ENCODE results near the gene KCNH3. TPM values are rescaled to one million over a fixed set of nuclear protein-coding genes. Genes with fewer than 3 reads are reported as not detected.

Gene KCNH3, protein sequence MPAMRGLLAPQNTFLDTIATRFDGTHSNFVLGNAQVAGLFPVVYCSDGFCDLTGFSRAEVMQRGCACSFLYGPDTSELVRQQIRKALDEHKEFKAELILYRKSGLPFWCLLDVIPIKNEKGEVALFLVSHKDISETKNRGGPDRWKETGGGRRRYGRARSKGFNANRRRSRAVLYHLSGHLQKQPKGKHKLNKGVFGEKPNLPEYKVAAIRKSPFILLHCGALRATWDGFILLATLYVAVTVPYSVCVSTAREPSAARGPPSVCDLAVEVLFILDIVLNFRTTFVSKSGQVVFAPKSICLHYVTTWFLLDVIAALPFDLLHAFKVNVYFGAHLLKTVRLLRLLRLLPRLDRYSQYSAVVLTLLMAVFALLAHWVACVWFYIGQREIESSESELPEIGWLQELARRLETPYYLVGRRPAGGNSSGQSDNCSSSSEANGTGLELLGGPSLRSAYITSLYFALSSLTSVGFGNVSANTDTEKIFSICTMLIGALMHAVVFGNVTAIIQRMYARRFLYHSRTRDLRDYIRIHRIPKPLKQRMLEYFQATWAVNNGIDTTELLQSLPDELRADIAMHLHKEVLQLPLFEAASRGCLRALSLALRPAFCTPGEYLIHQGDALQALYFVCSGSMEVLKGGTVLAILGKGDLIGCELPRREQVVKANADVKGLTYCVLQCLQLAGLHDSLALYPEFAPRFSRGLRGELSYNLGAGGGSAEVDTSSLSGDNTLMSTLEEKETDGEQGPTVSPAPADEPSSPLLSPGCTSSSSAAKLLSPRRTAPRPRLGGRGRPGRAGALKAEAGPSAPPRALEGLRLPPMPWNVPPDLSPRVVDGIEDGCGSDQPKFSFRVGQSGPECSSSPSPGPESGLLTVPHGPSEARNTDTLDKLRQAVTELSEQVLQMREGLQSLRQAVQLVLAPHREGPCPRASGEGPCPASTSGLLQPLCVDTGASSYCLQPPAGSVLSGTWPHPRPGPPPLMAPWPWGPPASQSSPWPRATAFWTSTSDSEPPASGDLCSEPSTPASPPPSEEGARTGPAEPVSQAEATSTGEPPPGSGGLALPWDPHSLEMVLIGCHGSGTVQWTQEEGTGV
- polyA plus RNA-seq (2012; ENCODE audit: insufficient read depth, insufficient read length, low read depth): 0.52 TPM

- Histone ChIP-seq H3K4me3 (ENCODE audit: low read depth, low read length) (peak within 1 kb of the TSS; percentile 42), H3K9me3 (no peaks in the 10 kb centered on the region), H3K27me3 (peaks cover 31% of the 10 kb centered on the region), H3K4me1 (peaks cover 2% of the 10 kb centered on the region; the same call in 1 of the 2 replicates), H3K36me3 (no peaks in the 10 kb centered on the region)
- peak; percentile 86 for DNase-seq
- no peak for TF ChIP-seq CTCF (IDR thresholded peaks at IDR 0.05; ENCODE audit: low read depth, low read length)
Observed at GRCh38 chr12:49538510-49539403, at the start of gene KCNH3. TSS of gene KCNH3 (plus strand) at chr12:49539030. CDS start at chr12:49539417, 387 bp downstream.

- no peaks in the 10 kb centered on the region for H3K9me3 ChIP-seq
- peaks cover 13% of the 10 kb centered on the region for H3K36me3 ChIP-seq
- no peak overlapping the region for H3K4me3 ChIP-seq (ENCODE audit: low read depth, low read length)
- H3K27me3 ChIP-seq: no peaks in the 10 kb centered on the region
- DNase-seq: no peak
- no peak for TF ChIP-seq CTCF (IDR thresholded peaks at IDR 0.05; ENCODE audit: low read depth, low read length)
- no peaks in the 10 kb centered on the region; the same call in 1 of the 2 replicates for H3K4me1 ChIP-seq
Observed at GRCh38 chr12:49489154-49489553, 49.7 kb upstream of the KCNH3 start.

GRCh38 chr12:49489720-49490119, 49.1 kb upstream of the KCNH3 start:
- Histone ChIP-seq H3K4me1 (no peaks in the 10 kb centered on the region; the same call in 1 of the 2 replicates), H3K9me3 (no peaks in the 10 kb centered on the region), H3K36me3 (peaks cover 15% of the 10 kb centered on the region), H3K27me3 (no peaks in the 10 kb centered on the region), H3K4me3 (ENCODE audit: low read depth, low read length) (no peak overlapping the region)
- no peak for DNase-seq
- TF ChIP-seq CTCF (IDR thresholded peaks at IDR 0.05; ENCODE audit: low read depth, low read length): peak; percentile 18; the same call in 1 of the 2 replicates

GRCh38 chr12:49491823-49492222, 47.0 kb upstream of the KCNH3 start:
- no peak for TF ChIP-seq CTCF (IDR thresholded peaks at IDR 0.05; ENCODE audit: low read depth, low read length)
- peaks cover 16% of the 10 kb centered on the region for H3K36me3 ChIP-seq
- no peaks in the 10 kb centered on the region for H3K9me3 ChIP-seq
- H3K4me1 ChIP-seq: no peaks in the 10 kb centered on the region; the same call in 1 of the 2 replicates
- DNase-seq: no peak
- H3K27me3 ChIP-seq: no peaks in the 10 kb centered on the region
- no peak overlapping the region for H3K4me3 ChIP-seq (ENCODE audit: low read depth, low read length)

- Histone ChIP-seq H3K36me3 (peaks cover 12% of the 10 kb centered on the region), H3K4me1 (no peaks in the 10 kb centered on the region; the same call in 1 of the 2 replicates)
Observed at GRCh38 chr12:49493900-49494299, 44.9 kb upstream of the KCNH3 start.

More at GRCh38 chr12:49493900-49494299, 44.9 kb upstream of the KCNH3 start:
- H3K27me3 ChIP-seq: no peaks in the 10 kb centered on the region
- H3K4me3 ChIP-seq (ENCODE audit: low read depth, low read length): no peak overlapping the region
- H3K9me3 ChIP-seq: no peaks in the 10 kb centered on the region
- DNase-seq: no peak
- no peak for TF ChIP-seq CTCF (IDR thresholded peaks at IDR 0.05; ENCODE audit: low read depth, low read length)

Data from BE2C (cell line).